ENCODE measurements around the gene C1orf146. TPM values are rescaled to one million over a fixed set of nuclear protein-coding genes. Genes with fewer than 3 reads are reported as not detected.
"Not testable (repeated sequence)": the region's sequence is repeated elsewhere in the genome, so short reads cannot be mapped to it uniquely, and the experiment has no call there.

The C1orf146 gene
- polyA plus RNA-seq, 6 donors from 2014 or later, result not detected

- H3K27me3 Mint-ChIP-seq; H3K4me3 Mint-ChIP-seq; DNase-seq; H3K27ac Mint-ChIP-seq; H3K9me3 Mint-ChIP-seq; ATAC-seq (ENCODE audit: low read depth in 2 of 2): not testable (repeated sequence)
- Mint-ChIP-seq H3K4me1 (peaks cover 0 to 19% (median 2%) of the 10 kb centered on the region in 3 donors), H3K36me3 (peaks cover 37 to 43% of the 10 kb centered on the region in 2 donors)
These were observed 63.7 kb downstream of the C1orf146 start for GRCh38 chr1:92281411-92281810.

- H3K27ac Mint-ChIP-seq, result peak overlapping the region in 1 of 6 donors; percentile 47
- no peak for ATAC-seq (ENCODE audit: low read depth in 2 of 2)
- no peak for DNase-seq
- no peaks in the 10 kb centered on the region for H3K27me3 Mint-ChIP-seq
- no peaks in the 10 kb centered on the region for H3K9me3 Mint-ChIP-seq
- no peak overlapping the region for H3K4me3 Mint-ChIP-seq
- peaks cover 21 to 23% of the 10 kb centered on the region in 2 donors for H3K36me3 Mint-ChIP-seq
- H3K4me1 Mint-ChIP-seq, result peaks cover 12 to 13% (median 13%) of the 10 kb centered on the region in 3 donors
These were observed 73.8 kb downstream of the C1orf146 start for GRCh38 chr1:92291372-92291999.

Other genes with a start within 250 kb of the C1orf146 start
- gene EPHX4, start 187.9 kb upstream of the C1orf146 start, polyA plus RNA-seq (ENCODE audit: low read depth in 6 of 6), result not detected
- gene SETSIP, start 142.5 kb upstream of the C1orf146 start, polyA plus RNA-seq (ENCODE audit: low read depth in 6 of 6), result not detected
- under 1 TPM in 5 of 6 donors, not detected in 1; 0.25 to 0.79 (median 0.50) TPM for gene BTBD8, start 137.6 kb upstream of the C1orf146 start, polyA plus RNA-seq (ENCODE audit: low read depth in 6 of 6)
- 1 to 10 TPM; 5.8 to 9.1 (median 7.2) TPM for gene GLMN, start 81.1 kb downstream of the C1orf146 start, polyA plus RNA-seq (ENCODE audit: low read depth in 6 of 6)
- gene RPAP2, start 81.1 kb downstream of the C1orf146 start, polyA plus RNA-seq (ENCODE audit: low read depth in 6 of 6), result 10 to 100 TPM in 5 of 6 donors, 1 to 10 TPM in 1; 9.7 to 26.7 (median 16.6) TPM

All from naive B cell (primary cell).